CD4-positive, alpha-beta T cell (primary cell): Measurements from ENCODE around the gene CES5A. TPM values are rescaled to one million over a fixed set of nuclear protein-coding genes. Genes with fewer than 3 reads are reported as not detected.
"Not testable (repeated sequence)": the region's sequence is repeated elsewhere in the genome, so short reads cannot be mapped to it uniquely, and the experiment has no call there.

Experiments
- ATAC-seq: fragments of 200-7000 bp; cut with Tn5 transposase; one replicate; pipeline ENCODE4 v1.10.0; 2022; ENCODE audit warnings: mild to moderate bottlenecking; ENCODE audit not compliant: poor library complexity
- CTCF ChIA-PET: fragments of 350-600 bp; sonication (Branson Sonifier 250); formaldehyde crosslinking; loops from one replicate; lab custom pipeline; 2021; ENCODE audit warnings: antibody characterized with exemption, inconsistent platforms; lab: Charles Lee
- POLR2A ChIA-PET: fragments of 350-600 bp; sonication (Branson Sonifier 250); formaldehyde crosslinking; loops from one replicate; lab custom pipeline; 2021; ENCODE audit warnings: antibody characterized with exemption, inconsistent platforms; lab: Charles Lee
- DNase-seq, 14 experiments: peaks; one replicate each; pipeline ENCODE4 v3.0.0-alpha.2; 2013 to 2020; ENCODE audit warnings: mixed read lengths in 2 of 14
- H3K27ac ChIP-seq, 2 donors: one replicate each; pipeline versions ENCODE4 v1.5.1 to v1.7.0; 2013; ENCODE audit warnings: low read length in 2 of 2, low read depth in 1 of 2, mild to moderate bottlenecking in 1 of 2
- H3K27me3 ChIP-seq, 2 experiments: 1 replicate in 1 of 2; 2 replicates in 1 of 2; pipeline versions ENCODE4 v1.6.1 to v1.7.0; 2013; ENCODE audit warnings: low read length in 2 of 2, control low read depth in 1 of 2, mild to moderate bottlenecking in 1 of 2, moderate library complexity in 1 of 2; ENCODE audit not compliant: insufficient read depth in 2 of 2, control insufficient read depth in 1 of 2
- H3K36me3 ChIP-seq: one replicate; pipeline ENCODE4 v1.6.1; 2013; ENCODE audit warnings: low read length, control low read depth; ENCODE audit not compliant: insufficient read depth
- H3K4me1 ChIP-seq: one replicate; pipeline ENCODE4 v1.6.1; 2013; ENCODE audit warnings: low read length, control low read depth; ENCODE audit not compliant: insufficient read depth
- H3K4me3 ChIP-seq: one replicate; pipeline ENCODE4 v1.5.1; 2013; ENCODE audit warnings: mild to moderate bottlenecking, low read length, moderate library complexity
- H3K9me3 ChIP-seq, 2 experiments: 1 replicate in 1 of 2; 2 replicates in 1 of 2; pipeline versions ENCODE4 v1.6.1 to v1.7.0; 2013; ENCODE audit warnings: low read length in 2 of 2, mild to moderate bottlenecking in 2 of 2, control low read depth in 1 of 2, moderate library complexity in 1 of 2; ENCODE audit not compliant: control insufficient read depth in 1 of 2, insufficient read depth in 1 of 2
- H3K27ac Mint-ChIP-seq: one replicate; pipeline ENCODE4 v1.8.0; 2020; ENCODE audit warnings: mixed read lengths
- H3K27me3 Mint-ChIP-seq: one replicate; pipeline ENCODE4 v1.8.0; 2021; ENCODE audit warnings: mixed read lengths
- H3K36me3 Mint-ChIP-seq: one replicate; pipeline ENCODE4 v1.8.0; 2021; ENCODE audit warnings: low read depth, mixed read lengths
- H3K4me1 Mint-ChIP-seq: one replicate; pipeline ENCODE4 v1.8.0; 2021; ENCODE audit warnings: low read depth, mixed read lengths
- H3K4me3 Mint-ChIP-seq: one replicate; pipeline ENCODE4 v1.8.0; 2020; ENCODE audit warnings: mild to moderate bottlenecking, mixed read lengths
- H3K9me3 Mint-ChIP-seq: one replicate; pipeline ENCODE4 v1.8.0; 2020; ENCODE audit warnings: mixed read lengths
- intact Hi-C, 2 experiments: fragments of 100-400 bp; cut with DNase I in 1 of 2; cut with micrococcal nuclease in 1 of 2; formaldehyde crosslinking; loops; one replicate each; pipeline versions ENCODE4 v1.15.1 to v1.9.0; 2023 to 2025; cut with DNase I, micrococcal nuclease
- total RNA-seq, 174 experiments: library from RNA in 2 of 174; stranded (reverse) in 2 of 174; gene quantifications; one replicate each; pipeline ENCODE4 v1.2.3 and lab custom pipeline; 2021 to 2026
- TF ChIP-seq, protein P1 (sequence below): fragments of 200-600 bp; IDR thresholded peaks from one replicate; pipeline ENCODE4 v1.8.0; 2022; ENCODE audit warnings: antibody characterized with exemption, mild to moderate bottlenecking

The CES5A gene
- total RNA-seq, 2 experiments from 2014 or later, result not detected

DNA sequence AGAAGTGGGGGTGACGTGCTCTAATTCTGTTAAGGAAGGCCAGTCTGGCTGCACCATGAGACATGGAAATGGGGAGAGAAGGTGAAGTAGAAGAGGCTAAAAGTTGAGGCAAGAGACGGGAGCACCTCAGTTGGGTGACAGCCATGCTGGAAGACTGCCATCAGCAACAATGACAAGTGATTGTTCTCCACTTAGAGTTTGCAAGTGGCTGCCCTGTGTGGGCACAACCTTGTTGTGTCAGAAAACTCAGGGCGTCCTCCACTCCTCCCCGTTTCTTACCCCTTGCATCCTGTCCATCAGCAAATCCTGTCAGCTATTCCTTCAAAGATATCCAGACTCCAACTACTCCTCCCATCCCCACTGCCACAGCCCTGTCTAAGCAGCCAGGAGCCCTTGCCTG is 59.9 kb downstream of the CES5A start:
- Histone ChIP-seq H3K36me3 (no peaks in the 10 kb centered on the region), H3K4me1 (no peaks in the 10 kb centered on the region), H3K9me3 (no peaks in the 10 kb centered on the region), H3K27ac (no peak overlapping the region), H3K27me3 (peaks cover 0 to 19% of the 10 kb centered on the region in 2 experiments), H3K4me3 (no peak overlapping the region)
- Mint-ChIP-seq H3K4me1 (no peaks in the 10 kb centered on the region), H3K4me3 (no peak overlapping the region), H3K36me3 (no peaks in the 10 kb centered on the region), H3K27ac (no peak overlapping the region), H3K27me3 (peaks cover 42% of the 10 kb centered on the region), H3K9me3 (no peaks in the 10 kb centered on the region)
- ChIA-PET POLR2A (no interaction called here), CTCF (no interaction called here)
- ATAC-seq (no peak), DNase-seq (no peak)
- TF ChIP-seq, protein P1, sequence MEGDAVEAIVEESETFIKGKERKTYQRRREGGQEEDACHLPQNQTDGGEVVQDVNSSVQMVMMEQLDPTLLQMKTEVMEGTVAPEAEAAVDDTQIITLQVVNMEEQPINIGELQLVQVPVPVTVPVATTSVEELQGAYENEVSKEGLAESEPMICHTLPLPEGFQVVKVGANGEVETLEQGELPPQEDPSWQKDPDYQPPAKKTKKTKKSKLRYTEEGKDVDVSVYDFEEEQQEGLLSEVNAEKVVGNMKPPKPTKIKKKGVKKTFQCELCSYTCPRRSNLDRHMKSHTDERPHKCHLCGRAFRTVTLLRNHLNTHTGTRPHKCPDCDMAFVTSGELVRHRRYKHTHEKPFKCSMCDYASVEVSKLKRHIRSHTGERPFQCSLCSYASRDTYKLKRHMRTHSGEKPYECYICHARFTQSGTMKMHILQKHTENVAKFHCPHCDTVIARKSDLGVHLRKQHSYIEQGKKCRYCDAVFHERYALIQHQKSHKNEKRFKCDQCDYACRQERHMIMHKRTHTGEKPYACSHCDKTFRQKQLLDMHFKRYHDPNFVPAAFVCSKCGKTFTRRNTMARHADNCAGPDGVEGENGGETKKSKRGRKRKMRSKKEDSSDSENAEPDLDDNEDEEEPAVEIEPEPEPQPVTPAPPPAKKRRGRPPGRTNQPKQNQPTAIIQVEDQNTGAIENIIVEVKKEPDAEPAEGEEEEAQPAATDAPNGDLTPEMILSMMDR, result no peak
- intact Hi-C loops, result no loop called here

DNA sequence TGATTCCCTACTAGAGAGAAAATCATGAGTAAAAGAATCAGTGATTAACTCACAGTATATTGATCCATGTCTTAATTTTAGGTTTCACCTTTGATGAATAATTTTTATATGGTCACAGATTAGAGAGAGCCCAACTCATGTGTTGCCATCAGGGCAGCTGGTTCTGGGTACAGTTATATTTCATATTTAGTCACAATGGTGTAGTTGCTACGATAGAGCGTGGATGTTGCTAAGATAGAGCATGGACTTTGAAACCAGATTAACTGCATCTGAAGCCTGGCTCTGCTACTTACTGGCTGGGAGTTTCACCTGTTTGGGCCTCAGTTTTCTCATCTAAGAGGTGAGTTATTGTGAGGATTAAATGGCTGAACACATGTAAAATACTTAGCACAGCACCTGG is 61.0 kb downstream of the CES5A start:
- H3K36me3 Mint-ChIP-seq, H3K9me3 ChIP-seq, H3K27ac Mint-ChIP-seq, H3K4me3 ChIP-seq, H3K36me3 ChIP-seq, H3K4me1 Mint-ChIP-seq, intact Hi-C loops, POLR2A ChIA-PET, DNase-seq, ATAC-seq, H3K4me3 Mint-ChIP-seq, H3K4me1 ChIP-seq, CTCF ChIA-PET, H3K27ac ChIP-seq, H3K9me3 Mint-ChIP-seq: not testable (repeated sequence)
- H3K27me3 ChIP-seq, result peaks cover 0 to 23% of the 10 kb centered on the region in 2 experiments
- peaks cover 48% of the 10 kb centered on the region for H3K27me3 Mint-ChIP-seq

DNA sequence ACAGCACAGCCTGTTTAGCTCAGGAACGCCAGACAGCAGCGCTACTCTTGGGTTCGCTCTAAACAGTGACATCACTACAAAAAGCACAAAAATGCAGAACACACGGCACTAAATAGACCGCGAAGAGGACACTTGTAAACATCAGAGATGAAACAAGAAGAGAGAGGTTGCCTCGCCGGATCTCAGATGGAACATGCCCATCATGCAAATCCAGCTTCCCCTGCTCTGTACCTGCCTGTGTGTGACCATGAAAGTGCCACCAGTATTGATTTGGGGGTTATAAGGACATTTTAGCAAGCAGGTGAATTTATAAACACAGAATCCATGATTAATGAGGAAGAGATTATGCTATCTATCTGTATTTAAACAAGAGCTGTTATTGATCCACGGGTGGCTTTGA is 61.4 kb downstream of the CES5A start:
- H3K4me3 ChIP-seq, H3K27ac ChIP-seq, H3K4me3 Mint-ChIP-seq, H3K4me1 ChIP-seq, POLR2A ChIA-PET, ATAC-seq, H3K9me3 Mint-ChIP-seq, H3K27ac Mint-ChIP-seq, H3K36me3 ChIP-seq, DNase-seq, intact Hi-C loops, H3K9me3 ChIP-seq, H3K4me1 Mint-ChIP-seq, CTCF ChIA-PET, H3K36me3 Mint-ChIP-seq: not testable (repeated sequence)
- peaks cover 0 to 23% of the 10 kb centered on the region in 2 experiments for H3K27me3 ChIP-seq
- peaks cover 46% of the 10 kb centered on the region for H3K27me3 Mint-ChIP-seq

DNA sequence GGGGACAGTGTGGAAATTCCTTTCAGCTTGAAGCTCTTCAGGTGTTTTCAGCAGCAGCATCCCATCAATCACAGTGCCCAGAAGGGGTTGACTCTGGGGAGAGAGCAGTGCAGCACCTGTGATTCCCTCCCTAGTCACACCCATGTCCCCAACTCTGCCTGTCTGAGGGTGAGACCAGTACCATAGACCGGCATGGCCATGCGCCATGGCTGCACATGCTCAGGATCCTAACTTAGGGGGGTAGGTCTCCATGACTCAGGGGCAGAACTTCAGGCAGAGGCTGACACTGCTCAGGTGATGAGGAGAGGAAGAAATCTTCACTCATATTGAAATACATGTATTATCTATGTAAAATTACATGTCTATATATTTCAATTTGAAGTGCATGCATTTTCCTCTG is 62.2 kb downstream of the CES5A start:
- H3K36me3 ChIP-seq, result no peaks in the 10 kb centered on the region
- ATAC-seq, result no peak
- H3K4me1 Mint-ChIP-seq, result no peaks in the 10 kb centered on the region
- H3K4me3 ChIP-seq, result no peak overlapping the region
- H3K4me1 ChIP-seq, result no peaks in the 10 kb centered on the region
- TF ChIP-seq, protein P1, result no peak
- no peak overlapping the region for H3K27ac ChIP-seq
- no peaks in the 10 kb centered on the region for H3K36me3 Mint-ChIP-seq
- CTCF ChIA-PET, result no interaction called here
- H3K9me3 ChIP-seq, result no peaks in the 10 kb centered on the region
- peaks cover 44% of the 10 kb centered on the region for H3K27me3 Mint-ChIP-seq
- intact Hi-C loops, result no loop called here
- no peak overlapping the region for H3K4me3 Mint-ChIP-seq
- H3K27ac Mint-ChIP-seq, result no peak overlapping the region
- no peak for DNase-seq
- POLR2A ChIA-PET, result no interaction called here
- H3K9me3 Mint-ChIP-seq, result no peaks in the 10 kb centered on the region
- H3K27me3 ChIP-seq, result peaks cover 0 to 23% of the 10 kb centered on the region in 2 experiments
